Measurements from ENCODE around the gene CPSF4.
"Not testable (repeated sequence)": the region's sequence is repeated elsewhere in the genome, so short reads cannot be mapped to it uniquely, and the experiment has no call there.

CPSF4 gene

DNA sequence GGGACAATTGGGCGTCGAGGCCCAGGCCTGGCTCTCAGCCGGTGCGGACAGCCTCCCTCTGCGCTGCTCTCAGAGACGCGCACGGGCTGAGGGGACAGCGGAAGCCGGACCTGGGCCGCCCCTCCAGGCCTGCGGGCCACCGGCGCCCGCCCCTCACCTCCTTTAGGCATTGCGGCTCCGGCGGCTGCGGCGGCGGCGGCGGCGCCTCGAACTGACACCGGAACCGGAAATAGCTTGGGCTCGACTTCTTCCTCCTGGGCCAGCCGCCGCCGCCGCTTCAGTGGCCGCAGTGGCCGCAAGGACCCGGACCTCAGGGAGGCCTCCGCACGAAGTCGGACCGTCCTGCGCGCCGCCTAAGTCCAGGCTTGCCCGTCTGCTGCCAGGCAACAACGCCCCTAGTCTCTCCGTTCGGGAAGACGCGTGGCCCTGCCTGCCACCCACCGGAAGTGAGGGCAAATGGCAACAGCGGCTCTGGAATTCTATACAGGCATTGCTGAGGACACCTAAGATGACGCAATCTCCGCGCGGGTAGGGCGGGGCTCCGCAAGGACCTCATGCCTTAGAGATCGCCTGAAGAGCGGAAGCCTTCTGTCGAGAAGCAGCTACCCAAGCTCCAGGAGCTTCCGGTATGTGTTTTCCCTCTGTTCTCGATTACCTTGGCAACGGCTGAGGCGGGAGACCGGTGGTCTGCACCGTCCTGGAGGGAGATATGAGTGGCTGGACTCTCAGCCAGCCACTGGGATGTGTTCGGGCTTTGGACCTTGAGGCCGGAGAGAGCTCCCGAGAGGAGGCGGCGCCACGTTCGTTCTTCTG is 30.2 kb upstream of the CPSF4 start, which contains the start of the genes BUD31 and PDAP1:
BUD31 (plus strand) TSS at position 591 of the 813 bp plus-strand sequence. CDS start 2,124 bp downstream, outside the sequence.
PDAP1 (minus strand) TSS at position 219 of the 813 bp plus-strand sequence; CDS start at position 170, 49 bp downstream.
- H3K4me3 ChIP-seq (ENCODE audit: low read length): peak within 1 kb of the TSS; percentile 89
- TF ChIP-seq, protein P1, sequence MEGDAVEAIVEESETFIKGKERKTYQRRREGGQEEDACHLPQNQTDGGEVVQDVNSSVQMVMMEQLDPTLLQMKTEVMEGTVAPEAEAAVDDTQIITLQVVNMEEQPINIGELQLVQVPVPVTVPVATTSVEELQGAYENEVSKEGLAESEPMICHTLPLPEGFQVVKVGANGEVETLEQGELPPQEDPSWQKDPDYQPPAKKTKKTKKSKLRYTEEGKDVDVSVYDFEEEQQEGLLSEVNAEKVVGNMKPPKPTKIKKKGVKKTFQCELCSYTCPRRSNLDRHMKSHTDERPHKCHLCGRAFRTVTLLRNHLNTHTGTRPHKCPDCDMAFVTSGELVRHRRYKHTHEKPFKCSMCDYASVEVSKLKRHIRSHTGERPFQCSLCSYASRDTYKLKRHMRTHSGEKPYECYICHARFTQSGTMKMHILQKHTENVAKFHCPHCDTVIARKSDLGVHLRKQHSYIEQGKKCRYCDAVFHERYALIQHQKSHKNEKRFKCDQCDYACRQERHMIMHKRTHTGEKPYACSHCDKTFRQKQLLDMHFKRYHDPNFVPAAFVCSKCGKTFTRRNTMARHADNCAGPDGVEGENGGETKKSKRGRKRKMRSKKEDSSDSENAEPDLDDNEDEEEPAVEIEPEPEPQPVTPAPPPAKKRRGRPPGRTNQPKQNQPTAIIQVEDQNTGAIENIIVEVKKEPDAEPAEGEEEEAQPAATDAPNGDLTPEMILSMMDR (IDR thresholded peaks at IDR 0.05; ENCODE audit: insufficient read depth, low read depth, low read length, missing control alignments): no peak
- peak; percentile 94 for DNase-seq (ENCODE audit: low read depth)

DNA sequence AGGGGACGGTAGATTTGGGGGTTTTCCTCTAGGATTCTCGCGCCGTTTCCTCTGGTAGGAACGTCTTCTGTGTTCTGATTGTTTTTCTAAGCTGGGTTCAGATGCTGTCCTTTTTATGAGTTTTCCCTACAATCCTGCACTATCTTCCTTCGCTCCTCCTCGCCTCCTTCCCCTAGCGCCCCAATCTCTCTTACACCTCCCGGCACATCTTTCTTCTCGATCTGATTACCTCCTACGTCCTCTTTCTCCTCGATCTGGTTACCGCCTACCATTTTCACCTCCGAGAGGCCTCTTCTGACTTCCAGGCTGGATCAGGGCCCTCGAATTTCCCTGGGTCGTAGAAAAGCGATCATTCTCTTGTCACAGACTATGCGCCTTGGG is 29.6 kb upstream of the CPSF4 start:
- no peak for DNase-seq (ENCODE audit: low read depth)
- peak overlapping the region; percentile 89 for H3K4me3 ChIP-seq (ENCODE audit: low read length)
- TF ChIP-seq, protein P1 (IDR thresholded peaks at IDR 0.05; ENCODE audit: insufficient read depth, low read depth, low read length, missing control alignments): no peak

DNA sequence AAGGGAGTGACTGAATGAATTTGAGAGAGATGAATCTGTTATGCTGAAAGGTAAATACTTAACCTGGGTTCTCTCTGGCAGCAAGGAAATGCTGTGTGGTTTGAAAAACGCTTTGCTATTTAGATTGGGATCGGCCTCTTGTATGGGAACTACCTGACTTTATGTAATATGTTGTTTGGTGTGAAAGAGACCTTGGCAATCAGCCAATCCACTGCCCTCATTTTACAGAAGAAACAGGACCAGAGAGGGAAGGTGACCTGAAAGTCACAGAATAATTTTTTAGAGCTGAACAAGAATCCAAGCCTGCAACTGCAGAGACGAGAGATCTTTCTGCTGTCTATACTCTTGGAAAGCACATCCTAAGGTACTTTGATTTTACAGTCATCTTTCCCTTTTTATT is 28.9 kb upstream of the CPSF4 start:
- DNase-seq (ENCODE audit: low read depth): no peak
- TF ChIP-seq, protein P1 (IDR thresholded peaks at IDR 0.05; ENCODE audit: insufficient read depth, low read depth, low read length, missing control alignments): no peak
- H3K4me3 ChIP-seq (ENCODE audit: low read length): peak overlapping the region; percentile 89

DNA sequence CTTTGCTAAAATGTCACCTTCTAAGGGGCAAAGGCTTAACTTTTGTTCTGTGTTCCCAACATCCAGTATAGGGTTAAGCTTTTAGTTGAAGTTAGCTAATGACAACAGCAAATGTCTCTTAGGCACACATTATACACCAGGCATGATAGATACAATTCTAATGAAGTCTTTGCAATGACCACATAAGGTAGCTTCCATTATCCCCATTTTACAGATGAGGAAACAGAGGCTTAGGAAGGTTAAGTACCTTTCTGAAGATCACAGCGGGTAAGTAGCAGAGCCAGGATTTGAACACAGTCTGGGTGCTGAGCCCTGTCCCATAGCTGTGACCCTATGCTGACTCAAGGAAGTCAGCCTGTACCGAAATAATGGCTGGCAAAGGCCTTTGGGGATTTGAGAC is 28.1 kb upstream of the CPSF4 start:
- no peak for DNase-seq (ENCODE audit: low read depth)
- no peak overlapping the region for H3K4me3 ChIP-seq (ENCODE audit: low read length)
- TF ChIP-seq, protein P1 (IDR thresholded peaks at IDR 0.05; ENCODE audit: insufficient read depth, low read depth, low read length, missing control alignments): no peak

GRCh38 chr7:99415513-99416127 is 23.1 kb upstream of the CPSF4 start:
- peak; percentile 48 for DNase-seq (ENCODE audit: low read depth)

GRCh38 chr7:99418260-99418659 is 20.5 kb upstream of the CPSF4 start:
- no peak for DNase-seq (ENCODE audit: low read depth)
- no peak overlapping the region for H3K4me3 ChIP-seq (ENCODE audit: low read length)
- TF ChIP-seq, protein P1 (IDR thresholded peaks at IDR 0.05; ENCODE audit: insufficient read depth, low read depth, low read length, missing control alignments): no peak

More at GRCh38 chr7:99415513-99416127, 23.1 kb upstream of the CPSF4 start:
- TF ChIP-seq, protein P1 (IDR thresholded peaks at IDR 0.05; ENCODE audit: insufficient read depth, low read depth, low read length, missing control alignments): peak; percentile 59
- not testable (repeated sequence) for H3K4me3 ChIP-seq (ENCODE audit: low read length)
